PC-3 (cell line): ENCODE measurements around the gene ZNF423. TPM values are rescaled to one million over a fixed set of nuclear protein-coding genes. Genes with fewer than 3 reads are reported as not detected.

Experiments
- ATAC-seq: fragments of 200-7000 bp; cut with Tn5 transposase; 2 replicates; pipeline ENCODE4 v1.9.1; 2020; ENCODE audit warnings: mild to moderate bottlenecking, moderate library complexity
- BruUV-seq: library from RNA; stranded (reverse); fragments of 400-500 nt; replicated peaks from 2 replicates; lab custom pipeline; 2021; lab: Mats Ljungman, UMichigan
- CTCF ChIA-PET: fragments of 300-600 bp; sonication (Branson Sonifier 250); formaldehyde crosslinking; loops from one replicate; lab custom pipeline; 2022; ENCODE audit warnings: antibody characterized with exemption; lab: Charles Lee
- POLR2A ChIA-PET: fragments of 300-600 bp; sonication (Branson Sonifier 250); formaldehyde crosslinking; loops from one replicate; lab custom pipeline; 2022; ENCODE audit warnings: antibody characterized with exemption; ENCODE audit not compliant: unreplicated experiment; lab: Charles Lee
- DNase-seq: peaks from one replicate; pipeline ENCODE4 v3.0.0-alpha.2; 2015
- H2AFZ ChIP-seq: fragments of 300-600 bp; sonication (generic); 2 replicates; pipeline ENCODE4 v1.6.0; 2016; ENCODE audit warnings: antibody characterized with exemption, low read length
- H3F3A ChIP-seq: fragments of 300-600 bp; sonication (generic); one replicate; pipeline ENCODE4 v1.6.0; 2017; ENCODE audit warnings: antibody characterized with exemption, low read length, control low read depth, mild to moderate bottlenecking; ENCODE audit not compliant: unreplicated experiment
- H3K27ac ChIP-seq: fragments of 300-600 bp; sonication (generic); 2 replicates; pipeline ENCODE4 v1.5.1; 2016; ENCODE audit warnings: mild to moderate bottlenecking, low read length
- H3K27me3 ChIP-seq: fragments of 300-600 bp; sonication (generic); 2 replicates; pipeline ENCODE4 v1.6.1; 2016; ENCODE audit warnings: low read length, mixed read lengths
- H3K36me3 ChIP-seq: fragments of 300-600 bp; sonication (generic); 2 replicates; pipeline ENCODE4 v1.6.1; 2016; ENCODE audit warnings: low read depth, mixed run types, low read length, mixed read lengths
- H3K4me1 ChIP-seq: fragments of 300-600 bp; sonication (generic); 2 replicates; pipeline ENCODE4 v1.5.1; 2016; ENCODE audit warnings: low read length; ENCODE audit not compliant: insufficient read depth
- H3K4me2 ChIP-seq: fragments of 300-600 bp; sonication (generic); 2 replicates; pipeline ENCODE4 v1.6.0; 2016; ENCODE audit warnings: low read length
- H3K4me3 ChIP-seq: fragments of 300-600 bp; sonication (generic); 2 replicates; pipeline ENCODE4 v1.5.1; 2016; ENCODE audit warnings: mild to moderate bottlenecking, low read length, mixed read lengths
- H3K79me2 ChIP-seq: fragments of 300-600 bp; sonication (generic); 2 replicates; pipeline ENCODE4 v1.6.1; 2017; ENCODE audit warnings: low read length, mixed read lengths
- H3K9ac ChIP-seq: fragments of 300-600 bp; sonication (generic); 2 replicates; pipeline ENCODE4 v1.6.0; 2016; ENCODE audit warnings: mild to moderate bottlenecking, low read length
- H3K9me2 ChIP-seq: fragments of 300-600 bp; sonication (generic); replicated peaks from 2 replicates; pipeline ENCODE4 v1.6.1; 2016; ENCODE audit warnings: mixed run types, low read length, mixed read lengths
- H3K9me3 ChIP-seq: fragments of 300-600 bp; sonication (generic); 2 replicates; pipeline ENCODE4 v1.6.1; 2016; ENCODE audit warnings: low read length, mixed read lengths
- H4K20me1 ChIP-seq: fragments of 300-600 bp; sonication (generic); 2 replicates; pipeline ENCODE4 v1.6.1; 2016; ENCODE audit warnings: low read length, mixed read lengths
- CTCF ChIP-seq: fragments of 300-600 bp; sonication (generic); conservative IDR thresholded peaks from 2 replicates; pipeline ENCODE4 v1.5.1; 2017; ENCODE audit warnings: antibody characterized with exemption, low read depth, mild to moderate bottlenecking, low read length
- EZH2 ChIP-seq: fragments of 300-600 bp; sonication (generic); IDR thresholded peaks from one replicate; pipeline ENCODE4 v1.6.1; 2017; ENCODE audit warnings: antibody characterized with exemption, mild to moderate bottlenecking, low read length; ENCODE audit not compliant: unreplicated experiment
- EZH2phosphoT487 ChIP-seq: fragments of 300-600 bp; sonication (generic); IDR thresholded peaks from 2 replicates; pipeline ENCODE4 v1.6.1; 2018; ENCODE audit warnings: mild to moderate bottlenecking, antibody characterized with exemption, low read length, borderline replicate concordance
- intact Hi-C: fragments of 100-400 bp; cut with micrococcal nuclease; formaldehyde crosslinking; loops from 2 replicates; pipeline ENCODE4 v1.9.0; 2023
- total RNA-seq: library from RNA; depleted of rRNA; stranded (reverse); fragments of >200 nt; gene quantifications from 2 replicates; pipeline ENCODE4 v1.2.3, GENCODE V29; 2014

Gene ZNF423
- total RNA-seq, 1 experiment from 2014 or later, result not detected

- Histone ChIP-seq H3K27ac (no peak overlapping the region), H3K4me3 (no peak overlapping the region), H3K79me2 (no peaks in the 10 kb centered on the region), H3F3A (no peaks in the 10 kb centered on the region), H3K4me1 (no peaks in the 10 kb centered on the region), H3K9me3 (no peaks in the 10 kb centered on the region), H4K20me1 (no peaks in the 10 kb centered on the region), H2AFZ (no peak overlapping the region), H3K9me2 (no peaks in the 10 kb centered on the region), H3K4me2 (no peak overlapping the region), H3K36me3 (no peaks in the 10 kb centered on the region), H3K27me3 (0 out of 2 replicates have a peak, but pooled peaks cover 5% of the 10 kb centered on the region), H3K9ac (no peak overlapping the region)
- ChIA-PET POLR2A (no interaction called here), CTCF (no interaction called here)
- TF ChIP-seq CTCF (no peak), EZH2phosphoT487 (no peak), EZH2 (no peak)
- ATAC-seq (no peak), DNase-seq (no peak)
- BruUV-seq, result no TSS peak
- intact Hi-C loops, result no loop called here
Observed at GRCh38 chr16:49452578-49452977, 403.3 kb downstream of the ZNF423 start.

GRCh38 chr16:49452108-49452507 lies 403.8 kb downstream of the ZNF423 start:
- Histone ChIP-seq H3K79me2 (no peaks in the 10 kb centered on the region), H3F3A (no peaks in the 10 kb centered on the region), H3K9me2 (no peaks in the 10 kb centered on the region), H3K9me3 (no peaks in the 10 kb centered on the region), H3K36me3 (no peaks in the 10 kb centered on the region), H3K4me2 (no peak overlapping the region), H4K20me1 (no peaks in the 10 kb centered on the region), H3K9ac (no peak overlapping the region), H3K27me3 (0 out of 2 replicates have a peak, but pooled peaks cover 5% of the 10 kb centered on the region), H3K27ac (no peak overlapping the region), H2AFZ (no peak overlapping the region), H3K4me3 (no peak overlapping the region), H3K4me1 (no peaks in the 10 kb centered on the region)
- POLR2A ChIA-PET, result no interaction called here
- ATAC-seq, result no peak
- CTCF ChIA-PET, result no interaction called here
- no TSS peak for BruUV-seq
- intact Hi-C loops, result no loop called here
- DNase-seq, result no peak
- TF ChIP-seq EZH2 (no peak), EZH2phosphoT487 (no peak), CTCF (no peak)

- Histone ChIP-seq H3K4me2 (no peak overlapping the region), H3K4me1 (no peaks in the 10 kb centered on the region), H3K27me3 (peaks cover 11% of the 10 kb centered on the region; the same call in 1 of the 2 replicates), H2AFZ (no peak overlapping the region), H3F3A (no peaks in the 10 kb centered on the region), H3K79me2 (no peaks in the 10 kb centered on the region), H3K4me3 (no peak overlapping the region), H3K36me3 (no peaks in the 10 kb centered on the region), H3K27ac (no peak overlapping the region), H4K20me1 (no peaks in the 10 kb centered on the region), H3K9me2 (no peaks in the 10 kb centered on the region), H3K9ac (no peak overlapping the region), H3K9me3 (no peaks in the 10 kb centered on the region)
- BruUV-seq, result no TSS peak
- no peak for ATAC-seq
- no peak for TF ChIP-seq EZH2phosphoT487
- intact Hi-C loops, result no loop called here
- ChIA-PET CTCF (no interaction called here), POLR2A (no interaction called here)
- no peak for DNase-seq
Observed at GRCh38 chr16:49446805-49447204, 409.1 kb downstream of the ZNF423 start.
